CD1c-positive myeloid dendritic cell (primary cell): ENCODE data around the gene RHOG.
"Not testable (repeated sequence)": the region's sequence is repeated elsewhere in the genome, so short reads cannot be mapped to it uniquely, and the experiment has no call there.

Source experiments
- DNase-seq: peaks from one replicate; pipeline ENCODE4 v3.0.0-alpha.2; 2016; ENCODE audit errors: extremely low spot score

The RHOG gene

GRCh38 chr11:3840870-3841425 is at the start of gene RHOG:
TSS of gene RHOG (minus strand) at chr11:3840959. CDS start at chr11:3828138, 12,821 bp downstream.
- DNase-seq = peak; percentile 82

GRCh38 chr11:3890014-3890413 is 49.3 kb upstream of the RHOG start:
- no peak for DNase-seq

GRCh38 chr11:3888876-3889275 is 48.1 kb upstream of the RHOG start:
- DNase-seq = no peak

- DNase-seq = no peak
These were observed 46.2 kb upstream of the RHOG start for GRCh38 chr11:3886985-3887384.

GRCh38 chr11:3885855-3886254 is 45.1 kb upstream of the RHOG start:
- DNase-seq = no peak

GRCh38 chr11:3882655-3883054 is 41.9 kb upstream of the RHOG start:
- no peak for DNase-seq

GRCh38 chr11:3880724-3881123 is 40.0 kb upstream of the RHOG start:
- no peak for DNase-seq

GRCh38 chr11:3879967-3880542 is 39.3 kb upstream of the RHOG start:
- DNase-seq = no peak

GRCh38 chr11:3879216-3879966 is 38.6 kb upstream of the RHOG start:
- DNase-seq = no peak

GRCh38 chr11:3878258-3878584 is 37.5 kb upstream of the RHOG start:
- DNase-seq = no peak

- no peak for DNase-seq
These were observed 36.9 kb upstream of the RHOG start for GRCh38 chr11:3877364-3878257.

GRCh38 chr11:3876613-3877012 is 35.9 kb upstream of the RHOG start:
- DNase-seq = no peak

GRCh38 chr11:3873712-3874349 is 33.1 kb upstream of the RHOG start:
- no peak for DNase-seq

GRCh38 chr11:3867209-3868091 is 26.7 kb upstream of the RHOG start:
- DNase-seq = no peak

GRCh38 chr11:3866836-3867208 is 26.1 kb upstream of the RHOG start:
- DNase-seq = no peak

GRCh38 chr11:3866206-3866605 is 25.4 kb upstream of the RHOG start:
- peak; percentile 45 for DNase-seq

- DNase-seq = peak; percentile 27
These were observed 24.8 kb upstream of the RHOG start for GRCh38 chr11:3865388-3866193.

- DNase-seq = no peak
These were observed 20.9 kb upstream of the RHOG start for GRCh38 chr11:3861683-3862082.

- DNase-seq = not testable (repeated sequence)
These were observed 20.2 kb upstream of the RHOG start for GRCh38 chr11:3860898-3861393.

GRCh38 chr11:3860375-3860774 is 19.6 kb upstream of the RHOG start:
- DNase-seq = no peak
